Inflammatory macrophage treated with lipopolysaccharide for 4 hours (primary cell): Measurements from ENCODE around the gene DPEP1.
"Not testable (repeated sequence)": the region's sequence is repeated elsewhere in the genome, so short reads cannot be mapped to it uniquely, and the experiment has no call there.

Source experiments
- DNase-seq: peaks from one replicate; pipeline ENCODE4 v3.0.0-alpha.2; 2020

The DPEP1 gene

DNA sequence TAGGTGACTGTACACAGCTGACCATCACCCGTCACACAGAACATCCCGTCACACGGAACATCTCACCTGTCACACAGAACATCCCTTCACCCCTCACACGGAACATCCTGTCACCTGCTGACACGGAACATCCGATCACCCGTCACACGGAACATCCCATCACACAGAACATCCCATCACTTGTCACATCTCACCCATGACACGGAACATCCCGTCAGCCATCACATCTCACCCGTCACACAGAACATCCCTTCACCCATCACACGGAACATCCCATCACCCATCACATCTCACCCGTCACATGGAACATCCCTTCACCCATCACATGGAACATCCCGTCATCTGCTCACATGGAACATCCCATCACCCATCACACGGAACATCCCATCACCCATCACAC lies 34.1 kb upstream of the DPEP1 start:
- no peak for DNase-seq

DNA sequence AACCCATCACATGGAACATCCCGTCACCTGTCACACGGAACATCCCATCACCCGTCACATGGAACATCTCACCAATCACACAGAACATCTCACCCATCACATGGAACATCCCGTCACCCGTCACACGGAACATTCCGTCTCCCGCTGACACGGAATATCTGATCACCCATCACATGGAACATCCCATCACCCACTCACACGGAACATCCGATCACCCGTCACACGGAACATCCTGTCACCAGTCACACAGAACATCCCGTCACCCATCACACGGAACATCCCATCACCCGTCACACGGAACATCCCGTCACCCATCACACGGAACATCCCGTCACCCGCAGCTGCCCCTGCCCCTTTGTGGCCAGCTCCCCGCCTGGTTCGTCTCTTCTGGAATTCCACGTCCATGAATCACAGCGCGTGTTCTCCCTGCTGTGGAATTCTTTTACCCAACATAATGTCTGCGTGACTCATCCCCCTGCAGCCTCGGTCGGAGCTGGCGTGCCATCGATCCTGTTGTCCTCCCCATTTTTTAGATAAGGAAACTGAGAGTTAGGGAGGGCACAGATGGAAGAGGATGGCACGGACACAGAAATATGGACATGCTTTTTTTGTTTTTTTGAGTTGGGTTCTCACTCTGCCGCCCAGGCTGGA lies 32.3 kb upstream of the DPEP1 start:
- no peak for DNase-seq

DNA sequence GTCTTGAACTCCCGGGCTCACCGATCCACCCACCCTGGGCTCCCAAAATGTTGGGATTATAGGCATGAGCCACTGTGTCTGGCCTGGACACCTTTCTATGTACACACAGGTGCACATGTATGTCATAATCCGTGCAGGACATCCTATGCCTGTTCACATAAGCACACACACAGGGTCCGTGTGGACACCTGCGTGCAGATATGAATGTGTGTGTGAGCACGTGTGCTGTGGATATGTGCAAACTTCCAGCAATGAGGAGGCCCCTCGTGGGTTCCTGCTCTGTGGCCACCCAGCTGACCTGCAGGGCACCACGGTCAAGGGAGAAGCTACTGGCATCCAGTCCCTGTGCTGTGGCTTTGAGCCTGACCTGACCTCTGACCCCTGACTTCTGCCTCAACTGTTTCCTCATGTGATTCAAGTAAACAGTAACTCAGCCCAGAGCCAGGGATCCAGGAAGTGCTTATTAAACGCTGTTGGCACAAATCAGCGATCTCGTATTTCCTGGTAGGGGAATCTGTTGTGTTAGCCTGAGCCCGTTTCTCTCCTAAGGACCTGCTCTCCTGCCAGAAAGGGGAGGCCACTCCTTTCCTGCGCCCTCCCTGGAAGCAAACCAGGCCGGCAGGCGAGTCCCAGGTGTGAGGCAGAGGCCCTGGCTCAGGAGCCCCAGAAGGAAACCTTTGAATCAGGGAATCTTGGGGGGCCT lies 31.4 kb upstream of the DPEP1 start:
- DNase-seq, result peak; percentile 27

DNA sequence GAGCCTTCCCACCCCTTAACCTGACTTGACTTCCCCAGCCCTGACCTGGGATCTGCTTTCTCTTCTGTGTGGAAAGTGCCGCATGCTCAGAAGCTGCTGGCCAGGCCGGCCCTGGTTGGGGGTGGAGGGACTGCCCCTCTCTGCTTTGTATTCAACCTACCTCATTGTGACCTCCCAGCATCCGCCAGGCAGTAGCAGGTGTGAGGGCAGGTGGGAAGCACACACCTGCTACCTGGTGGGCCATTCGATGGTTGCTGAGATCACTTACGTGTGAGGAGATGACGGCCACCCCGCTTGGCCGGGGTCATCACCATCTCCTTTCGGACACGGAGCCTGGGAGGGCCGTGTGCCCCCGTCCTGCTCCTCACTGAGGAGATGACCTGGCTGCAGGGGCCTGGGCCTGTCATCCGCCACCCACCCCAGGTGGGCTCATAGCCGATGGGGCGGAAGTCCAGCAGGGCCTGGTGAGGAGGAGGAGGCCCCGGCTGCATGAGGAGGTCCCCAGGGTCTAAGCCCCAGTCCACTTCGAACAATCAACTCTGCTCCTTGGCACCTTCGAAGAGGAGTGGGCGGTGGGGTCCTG lies 30.7 kb upstream of the DPEP1 start:
- no peak for DNase-seq

DNA sequence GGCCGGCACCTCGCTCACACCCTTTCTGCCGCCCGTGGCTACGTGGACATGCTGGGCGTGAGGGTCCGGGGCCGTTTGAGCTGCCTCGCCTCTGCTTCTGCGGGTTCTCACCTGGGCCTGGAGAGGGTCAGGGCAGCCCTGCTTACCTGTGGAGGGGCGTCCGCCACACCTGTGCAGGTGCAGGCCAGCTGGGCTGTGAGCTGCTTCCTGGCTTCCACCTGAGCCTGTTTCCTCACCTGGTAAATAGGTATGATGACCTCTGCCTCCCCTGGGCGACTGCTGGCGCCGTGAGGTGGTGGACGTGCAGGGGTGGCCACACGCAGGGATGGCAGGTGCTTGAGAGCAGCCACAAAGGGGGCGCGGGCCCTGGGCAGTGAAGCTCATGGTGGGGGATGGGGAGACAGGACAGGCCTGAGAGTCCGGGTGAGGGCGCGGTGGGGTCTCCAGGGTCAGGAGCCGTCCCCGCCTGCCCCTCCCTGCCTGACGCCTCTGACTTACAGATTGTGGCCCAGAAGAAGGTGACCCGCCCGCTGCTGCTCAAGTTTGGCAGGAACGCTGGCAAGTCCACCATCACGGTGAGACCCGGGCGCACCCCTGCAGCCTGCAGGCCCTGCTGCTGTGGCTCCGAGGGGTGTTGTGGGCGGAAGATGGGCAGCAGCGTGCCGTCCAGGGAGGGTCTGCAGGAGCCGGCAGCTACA lies 30.1 kb upstream of the DPEP1 start:
- no peak for DNase-seq

DNA sequence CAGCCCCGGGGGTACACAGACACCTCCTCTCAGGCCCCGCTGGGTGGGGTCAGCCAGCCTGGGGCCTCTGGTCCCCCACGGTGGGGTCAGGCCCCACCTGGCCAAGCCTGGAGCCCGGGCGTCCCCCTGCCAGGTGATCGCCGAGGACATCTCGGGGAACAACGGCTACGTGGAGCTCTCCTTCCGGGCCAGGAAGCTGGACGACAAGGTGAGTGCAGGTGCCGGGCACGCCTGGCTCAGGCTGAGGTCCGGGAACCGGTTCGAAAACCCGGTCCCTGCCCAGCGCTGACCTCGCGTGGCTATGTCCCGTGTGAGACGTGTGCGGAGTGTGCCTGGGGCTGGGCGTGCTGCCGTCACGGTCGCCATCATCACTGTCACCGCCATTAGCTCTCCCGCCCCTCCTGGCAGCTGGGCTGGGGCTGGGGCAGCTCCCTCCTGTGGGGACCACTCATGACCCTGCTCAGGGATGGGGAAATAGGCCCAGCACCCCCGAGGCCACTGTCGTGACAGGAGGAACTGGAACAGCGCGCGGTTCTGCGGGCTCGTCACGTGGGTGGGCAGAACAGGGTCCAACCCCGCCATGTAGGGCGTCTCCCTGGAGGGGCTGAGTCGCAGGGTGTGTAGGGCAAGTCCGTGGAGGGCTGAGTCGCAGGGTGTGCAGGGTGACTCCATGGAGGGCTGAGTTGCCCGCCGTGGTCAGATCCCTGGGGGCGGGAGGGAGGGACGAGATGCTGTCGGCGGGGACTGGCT lies 29.4 kb upstream of the DPEP1 start:
- DNase-seq, result no peak

DNA sequence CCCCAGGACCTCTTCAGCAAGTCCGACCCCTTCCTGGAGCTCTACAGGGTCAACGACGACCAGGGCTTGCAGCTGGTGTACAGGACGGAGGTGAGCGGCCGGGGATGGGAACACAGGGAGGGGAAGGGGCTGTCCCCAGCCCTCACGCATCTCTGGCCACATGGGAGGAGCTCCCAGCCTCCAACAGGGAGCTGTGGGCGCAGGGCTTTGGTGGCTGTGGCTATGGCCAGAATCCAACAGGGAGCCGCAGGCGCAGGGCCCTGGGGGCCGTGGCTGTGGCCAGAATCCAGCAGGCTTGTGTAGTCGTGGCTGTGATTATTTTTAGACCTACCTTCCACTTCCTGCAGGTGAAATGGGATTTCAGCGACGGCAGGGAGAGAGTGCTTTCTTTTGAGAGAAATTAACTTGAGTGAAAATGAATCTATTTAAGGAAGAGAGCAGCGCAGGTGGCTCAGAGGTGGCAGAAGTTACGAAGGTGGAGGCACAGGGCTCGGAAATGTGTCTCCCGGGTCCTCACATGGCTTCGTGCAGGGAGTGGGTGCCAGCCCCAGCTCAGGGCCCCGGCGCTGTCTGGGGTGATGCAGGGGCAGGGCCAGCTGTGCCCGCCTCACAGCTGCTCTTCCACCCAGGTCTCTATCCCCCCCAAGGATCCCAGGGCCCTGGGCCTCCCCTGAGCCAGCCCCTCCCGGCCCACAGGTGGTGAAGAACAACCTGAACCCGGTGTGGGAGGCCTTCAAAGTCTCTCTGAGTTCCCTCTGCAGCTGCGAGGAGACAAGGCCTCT lies 28.5 kb upstream of the DPEP1 start:
- DNase-seq, result no peak

DNA sequence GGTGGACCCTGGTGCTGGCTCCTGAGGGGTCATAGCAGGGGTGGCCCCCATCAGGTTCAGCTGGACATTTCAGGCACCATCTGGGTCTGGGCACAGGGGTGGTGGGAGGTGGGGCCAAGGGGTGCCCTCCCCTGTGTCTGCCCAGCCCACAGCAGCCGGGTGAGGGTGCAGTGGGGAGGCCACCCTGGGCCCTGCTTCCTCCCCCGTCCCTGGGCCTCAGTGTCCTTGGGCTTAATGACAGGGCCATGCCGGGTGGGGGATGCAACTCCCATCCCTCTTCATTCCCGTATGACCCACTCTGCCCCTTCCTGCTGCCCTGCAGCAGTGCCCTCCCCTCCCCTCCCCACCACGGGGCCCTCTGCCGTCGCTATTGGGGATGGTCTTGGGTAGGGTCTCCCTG lies 27.2 kb upstream of the DPEP1 start:
- no peak for DNase-seq

DNA sequence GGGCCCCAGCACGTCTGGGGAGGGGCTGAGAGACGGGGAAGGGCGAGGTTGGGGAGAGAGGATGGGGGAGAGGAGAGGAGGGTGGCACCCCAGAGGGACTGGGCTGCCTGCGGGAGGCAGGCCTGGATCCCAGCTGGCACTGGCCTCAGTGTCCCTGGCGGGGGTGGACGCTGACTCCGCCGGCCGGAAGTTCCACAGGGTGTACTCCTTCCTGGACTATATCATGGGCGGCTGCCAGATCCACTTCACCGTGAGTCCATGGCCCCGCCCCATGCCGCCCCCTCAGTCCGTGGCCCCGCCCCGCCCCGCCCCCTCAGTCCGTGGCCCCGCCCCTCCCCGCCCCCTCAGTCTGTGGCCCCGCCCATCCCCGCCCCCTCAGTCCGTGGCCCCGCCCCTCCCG lies 26.6 kb upstream of the DPEP1 start:
- DNase-seq, result no peak

DNA sequence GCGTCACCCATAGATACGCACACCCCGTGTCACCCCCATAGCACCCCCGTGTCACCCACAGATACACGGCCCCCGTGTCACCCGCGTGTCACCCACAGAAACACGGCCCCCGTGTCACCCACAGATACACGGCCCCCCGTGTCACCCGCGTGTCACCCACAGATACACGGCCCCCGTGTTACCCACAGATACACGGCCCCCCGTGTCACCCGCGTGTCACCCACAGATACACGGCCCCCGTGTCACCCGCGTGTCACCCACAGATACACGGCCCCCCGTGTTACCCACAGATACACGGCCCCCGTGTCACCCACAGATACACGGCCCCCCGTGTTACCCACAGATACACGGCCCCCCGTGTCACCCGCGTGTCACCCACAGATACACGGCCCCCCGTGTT lies 25.8 kb upstream of the DPEP1 start:
- DNase-seq, result not testable (repeated sequence)

DNA sequence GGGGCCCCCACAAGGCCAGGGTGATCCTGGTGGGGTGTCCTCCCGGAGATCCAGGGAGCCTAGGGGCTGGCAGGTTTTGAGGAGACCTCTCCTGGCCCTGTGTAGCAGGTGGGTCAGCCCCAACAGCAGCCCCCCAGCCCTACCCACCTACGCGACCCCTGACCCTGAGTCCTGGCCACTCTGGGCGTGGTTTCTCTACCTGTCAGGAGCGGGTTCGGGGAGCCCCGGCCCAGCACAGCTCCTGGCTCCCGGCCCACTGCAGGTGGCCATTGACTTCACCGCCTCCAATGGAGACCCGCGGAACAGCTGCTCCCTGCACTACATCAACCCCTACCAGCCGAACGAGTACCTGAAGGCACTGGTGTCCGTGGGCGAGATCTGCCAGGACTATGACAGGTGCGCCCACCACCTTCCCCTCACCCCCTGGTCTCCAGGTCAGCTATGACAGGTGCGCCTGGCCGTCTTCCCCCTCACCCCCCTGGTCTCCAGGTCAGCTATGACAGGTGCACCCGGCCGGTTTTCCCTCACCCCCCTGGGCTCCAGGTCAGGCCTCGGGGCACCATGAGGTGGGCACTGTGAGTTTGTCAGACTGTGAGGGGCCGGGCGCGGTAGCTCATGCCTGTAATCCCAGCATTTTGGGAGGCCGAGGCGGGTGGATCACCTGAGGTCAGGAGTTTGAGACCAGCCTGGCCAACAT lies 24.9 kb upstream of the DPEP1 start:
- DNase-seq, result no peak

DNA sequence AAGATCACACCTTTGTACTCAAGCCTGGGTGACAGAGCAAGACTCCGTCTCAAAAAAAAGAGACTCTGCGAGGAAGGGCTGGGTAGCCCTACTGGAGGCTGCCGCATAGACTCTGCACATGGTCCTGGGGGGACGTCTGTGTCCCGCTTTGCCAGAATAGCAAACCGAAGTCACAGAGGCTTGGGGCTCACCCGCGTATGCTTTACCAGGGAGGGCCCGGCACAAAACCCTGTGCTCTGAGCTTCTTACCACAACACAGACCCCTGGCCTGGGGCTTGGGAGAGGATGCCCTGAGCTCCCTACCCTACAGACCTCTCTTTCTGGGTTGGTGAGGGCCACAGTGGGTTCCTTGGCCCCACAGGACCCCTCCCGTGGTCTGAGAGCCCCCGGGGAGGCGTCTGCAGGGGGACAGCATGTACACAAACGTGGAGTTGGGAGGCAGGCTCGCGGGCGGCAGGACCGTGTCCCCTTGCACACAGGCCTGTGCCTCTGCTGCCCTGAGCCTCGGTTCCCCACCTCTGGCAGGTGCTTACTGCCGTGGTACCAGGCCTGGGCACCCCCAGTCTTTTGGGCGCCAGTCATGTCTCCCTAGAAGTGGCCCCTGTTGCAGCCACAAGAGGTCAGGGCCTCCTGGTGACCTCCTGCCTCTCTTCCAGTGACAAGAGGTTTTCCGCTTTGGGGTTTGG lies 24.1 kb upstream of the DPEP1 start:
- DNase-seq, result no peak

DNA sequence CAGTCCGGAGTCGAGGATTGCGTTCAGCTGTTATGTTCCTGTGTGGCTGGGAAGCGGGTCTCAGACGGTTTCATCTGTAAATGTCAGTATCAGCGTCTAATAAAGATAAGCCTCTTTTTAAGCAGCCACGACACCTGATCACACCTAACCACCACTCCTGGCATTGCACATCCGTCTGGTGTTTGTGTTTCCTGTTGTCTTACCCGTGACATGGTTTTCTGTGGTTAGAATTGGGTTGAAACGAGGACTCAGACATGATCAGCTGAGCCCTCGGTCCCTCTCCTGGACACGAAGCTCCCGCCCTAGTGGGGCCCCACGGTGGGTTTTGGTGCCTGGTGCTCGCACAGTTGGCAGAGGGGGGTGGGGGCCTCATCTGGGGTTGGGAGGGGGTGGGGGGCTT lies 19.6 kb upstream of the DPEP1 start:
- DNase-seq, result no peak

DNA sequence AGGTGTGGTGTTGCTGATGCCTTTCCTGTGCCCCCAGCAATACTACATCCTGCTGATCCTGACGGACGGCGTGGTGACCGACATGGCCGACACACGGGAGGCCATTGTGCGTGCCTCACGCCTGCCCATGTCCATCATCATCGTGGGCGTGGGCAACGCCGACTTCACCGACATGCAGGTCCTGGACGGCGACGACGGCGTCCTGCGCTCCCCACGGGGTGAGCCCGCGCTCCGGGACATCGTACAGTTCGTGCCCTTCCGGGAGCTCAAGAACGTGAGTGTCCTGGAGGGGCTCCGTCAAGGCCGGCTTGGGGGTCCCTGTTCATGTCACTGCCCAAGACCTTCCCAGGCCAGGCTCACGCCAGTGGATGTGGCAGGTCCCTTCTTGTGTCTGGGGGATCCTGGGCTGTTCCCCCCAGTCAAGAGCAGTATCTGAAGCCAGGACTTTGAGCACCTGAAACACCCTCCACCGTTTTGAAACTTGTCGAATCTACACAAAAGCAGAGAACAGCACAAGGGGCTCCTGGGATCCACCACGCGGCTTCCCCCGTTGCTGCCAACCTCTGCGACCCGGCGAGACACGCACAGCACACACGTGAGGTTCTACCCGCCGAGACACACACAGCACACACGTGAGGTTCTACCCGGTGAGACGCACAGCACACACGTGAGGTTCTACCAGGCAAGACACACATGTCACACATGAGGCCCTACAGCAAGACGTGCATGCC lies 17.9 kb upstream of the DPEP1 start:
- DNase-seq, result no peak

DNA sequence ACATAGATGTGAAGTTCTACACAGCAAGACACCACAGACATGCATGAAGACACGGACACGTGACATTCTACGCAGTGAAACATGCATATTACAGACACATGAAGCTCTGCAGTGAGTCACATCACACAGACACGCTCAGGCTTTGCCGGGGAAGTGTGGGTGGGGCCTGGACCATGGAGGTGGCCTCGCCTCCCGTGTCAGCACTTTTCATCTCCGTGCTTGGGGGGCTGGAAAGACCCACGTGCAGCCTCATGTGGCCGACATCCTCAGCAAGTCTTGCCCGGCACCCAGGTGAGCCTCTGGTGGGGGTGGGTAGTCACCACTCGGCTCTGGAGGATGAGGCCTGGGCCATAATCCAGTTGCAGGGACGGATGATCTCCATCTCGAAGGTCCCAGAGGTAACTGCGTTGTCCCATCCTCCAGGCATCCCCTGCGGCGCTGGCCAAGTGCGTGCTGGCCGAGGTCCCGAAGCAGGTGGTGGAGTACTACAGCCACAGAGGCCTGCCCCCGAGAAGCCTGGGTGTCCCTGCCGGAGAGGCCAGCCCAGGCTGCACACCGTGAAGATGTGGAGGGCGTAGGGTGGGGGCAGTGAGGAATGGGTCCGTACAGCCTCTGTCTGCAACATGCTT lies 17.3 kb upstream of the DPEP1 start:
- DNase-seq, result no peak

DNA sequence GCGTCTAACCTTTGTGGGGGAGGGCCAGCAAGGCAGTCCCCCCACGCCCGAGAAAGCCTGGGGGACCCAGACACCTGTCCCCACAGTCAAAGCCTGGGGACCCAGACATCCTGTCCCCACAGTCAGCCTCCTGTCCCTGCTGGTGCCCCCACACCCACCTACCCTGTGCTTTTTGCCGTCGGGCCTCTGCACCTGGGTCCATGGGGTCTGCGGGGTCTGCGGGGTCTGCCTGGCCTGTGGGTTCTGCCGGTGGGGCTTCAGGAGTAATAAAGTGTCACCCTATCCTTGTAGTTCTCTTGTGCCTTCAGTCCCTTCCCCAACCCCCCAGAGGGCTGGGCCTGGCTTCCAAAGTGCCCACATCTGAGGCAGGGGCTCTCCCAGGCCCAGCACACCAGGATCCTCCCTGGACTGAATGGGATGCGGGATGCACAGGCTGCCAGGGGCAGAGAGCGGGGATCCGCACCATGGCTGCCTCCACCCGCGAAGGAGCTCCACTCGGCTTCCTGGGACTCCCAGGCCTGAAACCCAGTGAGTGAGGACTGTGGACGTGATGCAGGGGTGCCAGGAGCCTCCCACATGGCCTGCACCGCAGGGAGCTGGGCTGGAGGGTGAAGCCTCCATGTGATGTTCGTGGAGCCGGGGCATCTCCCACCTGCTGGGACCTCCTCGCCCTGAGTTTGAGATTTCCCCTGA lies 16.3 kb upstream of the DPEP1 start:
- DNase-seq, result no peak

DNA sequence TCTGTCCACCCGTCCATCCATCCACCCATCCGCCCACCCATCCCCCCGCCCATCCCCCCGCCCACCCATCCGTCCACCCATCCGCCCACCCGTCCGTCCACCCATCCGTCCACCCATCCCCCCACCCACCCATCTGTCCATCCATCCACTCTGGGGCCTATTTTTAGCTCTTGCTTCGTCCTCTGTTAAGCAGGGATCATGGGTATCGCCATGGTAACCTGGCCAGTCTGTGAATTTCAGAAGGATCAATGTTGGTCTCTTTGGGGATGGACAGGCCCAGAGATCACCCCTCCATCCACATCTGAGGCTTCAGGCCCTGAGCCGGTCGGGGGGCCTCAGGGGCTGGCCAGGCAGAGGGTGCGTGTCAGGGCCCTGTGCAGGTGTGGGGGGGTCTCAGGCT lies 15.2 kb upstream of the DPEP1 start:
- no peak for DNase-seq

DNA sequence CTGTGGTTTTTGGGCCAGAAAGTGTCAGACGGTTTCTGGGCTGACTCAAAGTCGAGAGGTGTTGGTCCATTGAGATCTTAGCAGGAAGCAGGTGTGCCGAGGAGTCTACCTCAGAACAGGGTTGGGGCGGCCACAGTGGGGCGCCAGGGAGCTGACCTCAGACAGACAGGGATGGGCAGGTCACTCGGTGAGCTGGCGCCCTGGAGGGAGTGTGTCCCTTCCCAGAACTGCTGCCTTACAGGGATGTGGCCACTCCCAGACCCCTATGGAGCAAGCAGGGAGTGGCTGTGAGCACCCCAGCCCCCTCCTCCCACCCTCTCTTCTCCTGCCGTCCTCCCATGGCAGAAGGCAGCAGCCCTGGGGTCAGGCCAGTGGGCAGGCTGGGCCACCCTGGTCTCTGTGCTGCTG lies 14.0 kb upstream of the DPEP1 start:
- no peak for DNase-seq

DNA sequence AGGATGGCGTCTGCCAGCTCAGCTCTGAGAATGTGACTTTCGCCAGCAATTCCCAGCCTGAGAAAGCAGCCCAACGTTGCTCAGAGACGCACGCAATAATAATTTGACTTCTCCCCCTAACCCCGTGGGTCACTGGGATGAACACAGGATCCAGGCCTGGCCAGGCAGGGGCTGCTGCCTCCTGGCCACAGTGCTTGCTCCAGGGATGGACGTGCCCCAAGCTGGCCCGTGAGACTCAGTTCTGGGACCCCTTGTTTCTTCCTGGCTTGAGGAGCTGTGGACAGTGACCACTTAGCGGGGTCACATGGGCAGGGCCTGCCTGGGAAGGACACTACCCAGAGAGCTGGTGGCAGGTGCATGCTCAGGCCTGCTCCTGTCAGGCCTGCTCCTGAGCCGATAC lies 13.5 kb upstream of the DPEP1 start:
- no peak for DNase-seq
